ENCODE data around the gene ARHGAP26. TPM values are rescaled to one million over a fixed set of nuclear protein-coding genes. Genes with fewer than 3 reads are reported as not detected.
A peak's percentile ranks its signal among the peaks of the same experiment; 100 is the strongest.

Gene ARHGAP26
- total RNA-seq, 4 donors from 2014 or later, result 11.1 to 36.1 (median 21.8) TPM

- 58% methylated on average over 6 of the region's 6 CpGs for WGBS
- Histone ChIP-seq H3K4me1 (peaks cover 32% of the 10 kb centered on the region), H3K4me3 (no peak overlapping the region), H3K9me3 (no peaks in the 10 kb centered on the region), H3K36me3 (no peaks in the 10 kb centered on the region), H3K27ac (peak overlapping the region; percentile 3), H3K27me3 (no peaks in the 10 kb centered on the region)
- DNase-seq (ENCODE audit: low spot score in 2 of 2), result peak in 1 of 2 donors; percentile 82
- TF ChIP-seq CTCF (IDR thresholded peaks at IDR 0.05) (no peak), POLR2AphosphoS5 (IDR thresholded peaks at IDR 0.05) (no peak), EP300 (IDR thresholded peaks at IDR 0.05) (no peak), POLR2A (IDR thresholded peaks at IDR 0.05) (no peak)
Observed at GRCh38 chr5:142839711-142840346, 69.7 kb downstream of the ARHGAP26 start.

GRCh38 chr5:142840575-142840974 lies 70.4 kb downstream of the ARHGAP26 start:
- Histone ChIP-seq H3K4me1 (peaks cover 39% of the 10 kb centered on the region), H3K9me3 (no peaks in the 10 kb centered on the region), H3K4me3 (no peak overlapping the region), H3K27me3 (no peaks in the 10 kb centered on the region), H3K36me3 (no peaks in the 10 kb centered on the region), H3K27ac (peak overlapping the region; percentile 3)
- no peak for TF ChIP-seq EP300 (IDR thresholded peaks at IDR 0.05)
- no peak for TF ChIP-seq POLR2A (IDR thresholded peaks at IDR 0.05)
- TF ChIP-seq CTCF (IDR thresholded peaks at IDR 0.05), result no peak
- no peak for TF ChIP-seq POLR2AphosphoS5 (IDR thresholded peaks at IDR 0.05)
- WGBS, result 74% methylated on average over 2 of the region's 2 CpGs
- DNase-seq (ENCODE audit: low spot score in 2 of 2), result no peak

GRCh38 chr5:142841511-142842265 lies 71.5 kb downstream of the ARHGAP26 start:
- 49% methylated on average over 6 of the region's 6 CpGs for WGBS
- no peak overlapping the region for H3K27ac ChIP-seq
- H3K36me3 ChIP-seq, result no peaks in the 10 kb centered on the region
- no peak overlapping the region for H3K4me3 ChIP-seq
- DNase-seq (ENCODE audit: low spot score in 2 of 2), result no peak
- H3K9me3 ChIP-seq, result no peaks in the 10 kb centered on the region
- peaks cover 49% of the 10 kb centered on the region for H3K4me1 ChIP-seq
- no peaks in the 10 kb centered on the region for H3K27me3 ChIP-seq
- no peak for TF ChIP-seq EP300 (IDR thresholded peaks at IDR 0.05)

GRCh38 chr5:142842994-142843905 lies 73.1 kb downstream of the ARHGAP26 start:
- Histone ChIP-seq H3K4me3 (no peak overlapping the region), H3K27me3 (no peaks in the 10 kb centered on the region), H3K36me3 (no peaks in the 10 kb centered on the region), H3K4me1 (peaks cover 52% of the 10 kb centered on the region), H3K9me3 (no peaks in the 10 kb centered on the region), H3K27ac (no peak overlapping the region)
- no peak for DNase-seq (ENCODE audit: low spot score in 2 of 2)
- TF ChIP-seq POLR2AphosphoS5 (IDR thresholded peaks at IDR 0.05) (no peak), CTCF (IDR thresholded peaks at IDR 0.05) (no peak), EP300 (IDR thresholded peaks at IDR 0.05) (no peak)
- WGBS, result 72% methylated on average over 6 of the region's 6 CpGs

GRCh38 chr5:142844866-142845265 lies 74.7 kb downstream of the ARHGAP26 start:
- 73% methylated on average over 7 of the region's 7 CpGs for WGBS
- no peaks in the 10 kb centered on the region for H3K36me3 ChIP-seq
- DNase-seq (ENCODE audit: low spot score in 2 of 2), result no peak
- peaks cover 51% of the 10 kb centered on the region for H3K4me1 ChIP-seq
- no peak overlapping the region for H3K27ac ChIP-seq
- no peak overlapping the region for H3K4me3 ChIP-seq
- no peaks in the 10 kb centered on the region for H3K9me3 ChIP-seq
- no peaks in the 10 kb centered on the region for H3K27me3 ChIP-seq
- no peak for TF ChIP-seq CTCF (IDR thresholded peaks at IDR 0.05)
